GM18517 (cell line): Measurements from ENCODE around the gene LIX1.
"Not testable (repeated sequence)": the region's sequence is repeated elsewhere in the genome, so short reads cannot be mapped to it uniquely, and the experiment has no call there.

Experiments used
- ATAC-seq: cut with Tn5 transposase; IDR thresholded peaks from one replicate; pipeline ENCODE4 v1.9.1; 2021; ENCODE audit warnings: mild to moderate bottlenecking, moderate library complexity; ENCODE audit not compliant: unreplicated experiment

Gene LIX1

DNA sequence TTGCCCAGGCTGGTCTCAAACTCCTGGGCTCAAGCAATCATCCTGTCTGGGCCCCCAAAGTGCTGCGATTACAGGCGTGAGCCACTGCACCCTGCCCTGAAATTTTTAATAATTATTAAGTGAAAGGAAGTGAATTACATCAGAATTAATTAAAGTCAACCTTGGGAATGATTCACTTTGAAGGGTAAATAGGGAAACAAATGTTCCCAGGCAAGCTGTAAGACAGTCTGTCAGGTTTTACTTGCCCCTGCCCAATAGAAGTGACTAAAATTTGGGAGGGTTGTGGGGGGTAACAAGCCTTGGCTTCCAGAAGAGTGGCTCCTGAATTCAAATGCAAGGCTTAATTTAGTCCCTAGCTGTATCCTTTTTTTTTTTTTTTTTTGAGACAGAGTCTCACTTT, 1.3 kb upstream of the LIX1 start:
- ATAC-seq: no peak

DNA sequence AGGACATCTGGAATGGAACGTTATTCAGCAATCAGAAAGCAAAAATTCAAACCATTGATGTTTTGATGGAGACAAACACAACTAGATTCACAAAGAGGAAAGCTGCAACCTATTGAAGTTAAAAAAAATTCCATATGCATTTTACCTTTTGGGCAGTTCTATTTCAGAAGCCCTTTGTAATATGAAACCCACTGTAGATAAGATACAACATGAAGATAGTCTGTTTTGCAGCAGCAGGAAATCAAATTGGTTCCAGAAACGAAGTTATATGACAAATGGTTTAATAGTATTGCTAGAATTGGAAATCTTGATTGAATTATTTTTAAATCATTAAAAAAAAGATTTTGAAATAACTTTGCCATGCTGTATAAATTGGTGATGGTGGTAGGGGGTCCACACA, 872 bp downstream of the LIX1 start:
- ATAC-seq: no peak

DNA sequence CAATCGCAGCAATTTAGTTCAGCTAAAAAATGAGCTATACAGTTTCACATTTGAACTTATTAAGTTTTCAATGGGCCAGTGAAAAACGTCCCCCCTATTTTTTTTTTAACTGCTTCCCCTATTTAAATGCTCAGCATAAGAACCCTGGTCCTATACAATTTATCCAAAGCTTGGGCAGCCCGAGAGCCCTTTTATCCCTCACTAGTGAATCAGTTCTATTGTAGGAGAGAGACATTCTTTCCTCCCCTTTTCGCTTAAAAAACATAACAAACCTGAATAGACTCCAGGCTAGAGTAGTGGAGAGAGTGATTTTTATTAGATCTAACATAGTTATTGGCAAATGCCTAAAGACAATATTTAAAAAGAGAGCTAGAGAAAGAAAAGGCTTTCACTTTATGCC, 1.4 kb downstream of the LIX1 start:
- ATAC-seq: no peak

DNA sequence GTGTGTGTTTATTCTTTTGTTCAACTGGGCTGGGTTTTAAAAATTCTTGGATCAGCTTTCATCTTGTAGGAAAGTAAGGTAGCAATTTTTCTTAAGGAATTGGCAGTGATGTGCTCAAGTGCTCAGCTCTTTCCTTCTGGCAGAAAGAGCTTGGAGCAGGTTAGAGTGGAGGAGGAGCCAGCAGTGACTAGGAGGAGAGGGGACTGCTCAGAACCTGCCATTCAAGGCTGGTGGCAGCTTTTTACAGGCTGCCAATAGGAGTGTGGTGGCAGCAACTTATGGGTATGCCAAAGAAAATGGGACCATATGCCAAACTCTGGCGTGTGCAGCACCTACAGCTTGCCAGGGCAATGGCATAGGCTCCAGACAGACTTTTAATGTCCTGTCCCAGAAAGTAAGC, 2.2 kb downstream of the LIX1 start:
- not testable (repeated sequence) for ATAC-seq

DNA sequence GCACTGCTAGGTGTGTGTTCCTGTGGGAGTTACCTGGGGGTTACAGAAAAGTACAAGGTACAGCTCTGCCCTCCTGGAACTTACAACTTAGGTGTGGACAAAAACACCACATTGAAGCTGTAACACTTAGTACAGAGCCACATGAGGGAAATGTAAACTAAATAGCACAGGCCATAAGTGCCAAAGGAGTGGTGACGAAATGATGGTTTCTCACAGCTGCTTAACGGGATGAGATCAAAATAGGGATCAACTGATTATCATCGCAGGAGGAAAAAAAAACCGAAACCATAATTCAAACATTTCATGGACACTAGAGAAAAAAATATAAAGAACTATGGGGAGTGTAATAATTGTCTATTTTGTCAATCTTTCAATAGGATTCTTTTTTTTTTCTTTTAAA, 5.9 kb downstream of the LIX1 start:
- no peak for ATAC-seq

DNA sequence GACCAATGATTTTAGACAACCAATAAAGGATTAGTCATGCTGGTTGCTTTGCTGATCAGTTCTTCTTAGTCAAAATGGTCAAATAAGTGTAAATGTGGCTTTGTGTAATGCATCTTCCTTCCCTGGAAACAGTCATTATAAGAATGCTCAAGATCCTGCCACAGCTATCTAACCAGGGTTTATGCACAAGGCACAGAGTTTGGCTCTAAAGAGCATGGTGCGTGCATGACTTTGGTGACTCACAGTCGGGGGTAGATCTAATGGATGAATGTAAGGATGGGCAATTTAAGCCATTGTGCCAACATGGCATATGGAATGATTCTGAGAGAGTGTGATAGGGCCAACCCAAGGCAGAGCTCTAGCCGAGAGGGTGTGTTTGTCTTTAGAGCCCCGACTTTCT, 6.5 kb downstream of the LIX1 start:
- no peak for ATAC-seq

DNA sequence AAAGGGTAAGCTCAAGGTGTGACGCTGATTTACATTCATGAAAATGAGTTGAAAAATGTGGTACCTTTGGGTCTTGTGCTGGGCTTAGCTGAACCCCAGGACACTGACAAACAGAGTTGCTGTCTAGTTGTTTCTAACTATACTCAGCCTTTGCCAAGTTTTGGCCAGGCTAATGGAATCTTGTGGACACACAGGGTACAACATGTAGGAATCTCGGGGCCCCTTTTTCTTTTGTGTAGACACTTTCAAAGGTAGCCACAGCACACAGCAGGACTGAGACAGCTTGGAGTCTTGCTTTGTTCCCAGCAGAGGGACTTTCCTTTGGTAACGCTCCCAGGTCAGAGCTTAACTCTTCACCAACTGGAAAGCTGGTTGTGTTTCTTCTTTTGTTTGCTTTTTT, 7.8 kb downstream of the LIX1 start:
- ATAC-seq: no peak

DNA sequence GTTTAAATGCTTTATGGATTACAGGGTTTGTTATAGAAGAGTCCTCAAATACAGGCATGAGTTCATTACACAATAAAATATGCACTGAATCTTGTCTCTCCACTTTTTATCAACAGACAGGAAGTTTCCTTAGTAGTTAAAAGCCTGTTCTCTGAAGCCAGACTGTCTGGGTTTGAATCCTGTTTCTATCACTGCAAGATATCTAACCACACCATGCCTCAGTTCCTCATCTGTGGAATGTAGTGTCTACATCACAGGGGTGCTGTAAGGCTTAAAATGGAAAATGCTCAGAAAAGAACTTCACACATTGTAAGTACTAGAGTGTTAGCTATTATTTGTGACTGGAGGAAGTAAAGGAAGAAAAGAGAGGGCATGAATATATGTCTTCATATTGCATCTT, 9.3 kb downstream of the LIX1 start:
- no peak for ATAC-seq

DNA sequence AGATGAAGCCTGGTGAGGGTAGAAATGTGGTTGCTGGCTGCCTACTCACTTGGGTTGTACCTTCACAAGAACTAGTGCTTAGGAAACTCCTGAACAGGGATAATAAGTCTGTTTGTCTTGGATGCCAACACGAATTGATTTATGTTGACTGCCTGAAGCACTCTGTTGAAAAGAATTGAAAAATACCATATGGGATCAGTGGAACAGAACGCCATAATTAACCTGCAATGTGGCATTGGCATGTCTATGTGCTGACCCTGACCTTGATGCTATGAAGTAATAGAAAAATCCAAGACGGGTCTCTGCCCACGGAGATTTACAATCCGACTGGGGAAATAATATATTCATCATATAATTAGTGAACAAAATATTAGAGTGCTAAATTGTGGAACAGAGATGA, 10.5 kb downstream of the LIX1 start:
- no peak for ATAC-seq

DNA sequence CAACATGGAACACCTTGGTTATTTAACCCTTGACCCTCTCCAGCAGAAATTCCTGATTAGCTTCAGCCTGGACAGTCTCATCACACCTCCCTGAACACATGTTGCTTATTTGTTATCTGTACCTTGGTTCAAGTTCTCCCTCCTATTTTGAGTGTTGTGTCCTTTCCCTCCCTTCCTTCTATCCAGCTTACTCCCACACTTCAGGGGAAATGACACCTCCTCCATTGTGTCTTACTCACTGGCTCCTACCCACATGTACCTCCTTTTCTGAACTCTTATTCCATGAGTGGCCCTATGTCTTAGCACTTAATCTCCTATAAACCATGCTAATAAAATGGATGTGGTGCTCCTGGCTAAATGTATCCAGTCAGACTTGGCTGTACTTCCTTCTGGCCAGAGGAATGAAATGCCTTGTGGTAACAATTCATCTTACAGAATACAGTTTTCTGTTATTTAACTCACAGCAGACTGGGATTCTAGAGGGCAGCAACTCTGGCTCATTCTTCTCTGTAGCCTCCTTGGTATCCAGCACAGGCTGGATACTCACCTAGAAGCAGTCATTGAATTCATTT, 11.2 kb downstream of the LIX1 start:
- no peak for ATAC-seq

DNA sequence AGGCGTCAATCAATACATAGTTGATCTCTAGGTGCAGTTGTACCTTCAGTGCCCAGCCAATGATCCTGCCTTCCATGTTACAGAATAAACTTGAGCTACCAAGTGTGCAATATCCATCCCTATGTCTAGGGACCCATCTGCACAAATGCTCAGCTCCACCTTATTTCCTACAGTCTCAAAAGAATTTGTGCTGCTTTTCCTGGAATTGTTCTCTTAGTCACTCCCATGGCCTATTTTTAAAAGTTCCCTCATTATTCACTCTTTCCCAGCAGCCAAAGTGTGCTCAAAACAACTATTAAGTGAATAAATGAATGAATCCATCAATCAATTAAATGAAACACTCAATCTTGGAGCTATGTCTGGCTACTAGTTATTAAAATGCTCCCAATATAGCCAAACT, 14.7 kb downstream of the LIX1 start:
- ATAC-seq: no peak

DNA sequence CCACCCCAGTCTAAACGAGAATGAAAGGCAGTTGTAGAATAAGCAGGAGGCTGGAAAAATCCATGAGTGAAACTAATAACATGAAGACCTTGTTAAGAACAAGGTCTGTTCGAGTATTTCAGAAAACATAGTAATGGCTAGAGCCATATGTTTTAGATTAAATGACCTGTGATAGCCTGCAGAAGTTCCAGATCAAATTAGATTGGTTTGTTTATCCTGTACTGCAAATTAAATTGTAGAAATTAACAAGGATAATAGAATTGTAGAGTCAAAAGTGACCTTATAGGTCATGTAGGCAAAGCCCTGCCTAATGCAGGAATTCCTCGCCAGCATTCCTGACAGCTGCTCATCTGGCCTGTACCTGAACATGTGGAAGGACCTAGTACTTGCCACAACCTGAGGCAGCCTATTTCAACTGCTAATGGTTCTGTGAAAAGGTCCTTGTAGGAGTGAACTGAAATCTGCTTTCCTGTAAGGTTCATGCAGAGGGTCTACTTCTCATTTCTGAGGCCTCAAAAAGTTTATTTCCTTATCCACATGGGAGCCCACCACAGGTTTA, 17.2 kb downstream of the LIX1 start:
- ATAC-seq: no peak

DNA sequence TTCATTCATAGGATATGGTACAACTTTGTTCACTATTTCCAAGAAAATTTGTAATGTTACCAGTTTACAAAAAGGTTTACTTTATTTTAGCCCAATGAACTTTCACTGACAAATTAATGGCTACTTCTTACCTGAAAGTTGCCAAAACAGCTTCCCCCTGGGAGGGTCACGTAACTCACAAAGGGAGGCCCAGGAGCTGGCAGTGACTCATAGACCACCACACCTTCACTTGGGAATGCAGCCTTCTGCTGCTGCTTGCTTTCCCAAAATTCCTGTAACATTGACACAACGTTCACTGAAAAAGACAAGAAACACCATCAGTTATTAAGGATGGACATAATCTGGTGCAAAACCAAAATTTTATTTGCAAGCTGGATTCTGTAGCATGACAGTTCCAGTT, 18.1 kb downstream of the LIX1 start:
- no peak for ATAC-seq

DNA sequence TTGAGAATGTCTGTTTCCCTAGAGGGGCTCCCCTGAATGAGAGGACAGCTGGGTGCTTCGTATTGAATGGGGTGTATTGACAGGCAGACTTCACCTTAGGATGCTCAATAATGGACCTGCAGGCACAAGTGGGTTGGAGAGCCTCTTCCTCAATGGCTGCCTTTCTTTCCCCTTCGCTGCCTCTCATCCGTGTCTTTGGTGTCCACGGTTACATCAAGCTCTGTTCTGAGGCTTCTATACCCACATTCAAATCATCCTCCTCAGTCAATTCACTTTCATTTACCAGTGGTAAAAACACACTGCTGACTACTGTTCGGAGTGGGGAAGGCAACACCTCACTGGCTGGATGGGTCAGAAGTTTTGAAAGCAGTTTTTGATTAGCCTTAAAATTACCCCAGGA, 20.6 kb downstream of the LIX1 start:
- ATAC-seq: no peak

DNA sequence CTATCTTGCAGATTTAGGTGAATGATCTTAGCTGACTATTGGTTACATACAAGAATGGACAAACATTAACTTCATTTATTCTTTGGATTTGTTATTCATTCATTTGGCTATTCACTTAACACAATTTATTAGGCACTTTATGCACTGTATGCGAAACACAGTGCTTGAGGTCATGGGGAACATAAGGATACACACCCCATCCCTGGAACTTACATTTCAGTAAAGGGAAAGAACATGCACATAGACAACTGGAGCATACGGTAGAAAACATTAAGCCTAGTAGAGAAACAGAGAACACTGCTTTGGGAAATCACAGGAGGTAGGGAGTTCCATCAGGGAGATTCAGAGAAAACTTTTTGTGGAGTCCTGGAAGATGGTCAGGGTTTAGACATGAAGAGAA, 22.2 kb downstream of the LIX1 start:
- ATAC-seq: no peak

DNA sequence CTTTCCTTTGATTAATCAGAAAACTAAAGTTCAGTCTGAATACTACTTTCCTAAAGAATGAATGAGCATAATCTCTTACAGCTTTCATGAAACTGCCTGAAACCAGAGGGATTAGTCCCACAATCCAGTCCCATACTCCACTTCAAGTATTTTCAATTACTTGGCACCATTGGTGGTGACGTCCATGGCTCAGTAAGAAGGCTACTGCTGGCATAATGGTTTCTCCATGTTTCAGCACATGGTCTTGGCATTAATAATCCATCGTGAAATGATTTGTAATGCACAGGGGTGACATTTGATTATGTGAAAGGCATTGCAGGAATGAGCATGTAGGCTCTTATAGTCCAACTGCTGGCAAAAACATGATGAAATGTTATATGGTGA, 23.4 kb downstream of the LIX1 start:
- ATAC-seq: no peak

DNA sequence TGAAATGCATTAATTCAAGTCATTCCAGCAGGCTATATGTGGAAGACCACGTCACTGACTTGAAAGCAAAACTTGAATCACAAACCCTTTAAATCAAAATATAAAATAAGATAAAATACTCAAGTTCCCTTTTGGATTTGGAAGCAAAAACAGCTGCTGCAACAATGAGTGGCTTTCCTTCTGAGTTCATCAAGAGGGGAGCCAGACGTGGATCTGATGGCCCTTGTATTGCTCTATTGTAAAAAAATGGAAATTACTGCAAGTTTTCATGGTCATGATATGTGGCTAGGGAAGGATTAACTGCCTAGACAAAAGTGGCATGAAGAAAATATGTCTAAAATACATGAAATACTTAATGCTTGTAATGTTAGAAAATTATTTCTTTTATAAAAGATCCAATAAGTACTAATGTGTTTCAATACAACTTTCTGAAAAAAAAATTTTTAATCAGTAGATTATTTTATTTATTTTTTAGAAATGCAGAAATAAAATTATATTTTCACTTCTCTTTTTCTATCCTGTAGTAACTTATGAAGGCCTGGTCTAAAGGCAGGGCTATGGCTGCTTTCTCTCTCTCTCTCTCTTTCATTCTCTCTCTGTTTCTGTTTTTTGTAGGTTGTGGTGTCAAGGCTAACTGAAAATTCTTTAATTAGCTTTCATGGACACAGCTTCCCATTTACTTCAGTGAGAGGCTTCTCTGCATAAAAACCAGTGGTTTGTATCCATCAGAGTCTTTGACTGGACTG, 24.0 kb downstream of the LIX1 start:
- no peak for ATAC-seq

DNA sequence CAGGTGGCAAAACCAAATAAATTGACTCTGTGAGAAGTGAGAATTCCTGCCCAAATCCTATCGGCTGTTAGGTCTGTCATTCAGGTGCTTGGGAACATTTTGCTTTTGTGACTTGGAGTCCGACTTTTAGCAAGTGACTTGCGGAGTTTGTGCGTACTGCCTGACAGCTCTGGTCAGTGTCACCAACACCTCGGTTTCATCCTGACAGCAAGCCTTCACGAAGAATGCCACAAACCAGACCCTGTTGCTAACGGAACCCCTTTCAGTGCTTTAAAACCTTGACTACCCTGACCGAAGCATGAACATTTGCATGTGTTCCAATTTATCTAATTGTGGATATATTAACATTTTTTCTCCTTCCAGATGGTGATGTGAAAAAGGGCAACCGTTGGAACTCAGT, 26.5 kb downstream of the LIX1 start:
- no peak for ATAC-seq

DNA sequence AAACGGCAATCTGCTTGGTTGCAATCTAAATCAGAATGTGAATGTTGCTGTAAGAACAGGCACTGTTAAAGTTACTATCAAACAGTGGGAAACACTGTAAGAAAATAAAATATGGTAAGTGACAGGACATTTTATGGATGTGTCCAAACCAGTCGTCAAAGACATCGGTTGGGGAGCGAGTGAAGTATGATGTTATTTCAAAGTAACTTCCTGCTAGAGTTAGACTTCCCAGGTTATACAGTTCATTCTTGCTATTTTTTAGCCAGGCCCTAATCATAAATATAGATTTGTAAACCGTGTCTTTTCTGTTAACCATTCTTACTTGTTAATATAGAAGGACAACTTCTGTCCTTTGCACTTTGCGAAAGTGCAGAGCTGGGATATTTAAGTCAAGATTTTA, 30.2 kb downstream of the LIX1 start:
- no peak for ATAC-seq

DNA sequence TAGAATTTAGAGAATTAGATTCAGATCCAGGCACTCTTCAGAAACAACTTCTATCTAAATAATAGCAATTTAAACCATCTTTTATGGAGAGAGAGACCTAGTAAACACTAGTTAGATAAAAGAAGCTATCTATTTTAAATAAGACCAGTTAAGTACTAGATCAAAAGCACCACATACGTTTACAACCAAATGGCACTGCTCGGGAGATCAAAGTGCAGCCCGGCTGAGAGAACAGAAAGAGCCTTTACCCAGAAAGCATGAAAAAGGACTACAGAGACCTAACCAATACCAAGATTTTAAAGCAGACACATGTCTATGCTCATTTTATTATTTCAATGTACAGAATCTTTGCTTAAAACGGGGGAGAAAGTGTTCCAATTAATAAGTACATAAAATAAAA, 30.8 kb downstream of the LIX1 start:
- ATAC-seq: no peak

DNA sequence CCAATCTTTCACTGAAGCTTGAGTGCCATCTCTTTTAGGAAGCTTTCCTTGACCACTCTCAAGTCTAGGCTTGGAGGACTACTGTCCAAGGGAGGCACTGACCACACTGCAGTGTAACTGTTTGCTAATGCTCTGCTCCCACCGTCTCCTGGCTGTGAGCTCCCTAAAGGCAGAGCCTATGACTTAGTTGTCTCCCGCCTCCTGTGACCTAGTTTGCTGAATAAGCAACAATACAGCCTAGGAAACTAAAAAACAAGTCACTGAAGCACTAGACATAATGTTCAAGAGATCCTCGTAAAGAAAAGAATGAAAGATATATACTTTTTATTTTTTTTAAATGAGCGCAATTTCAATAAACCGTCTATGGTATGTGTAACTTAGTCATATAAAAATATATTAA, 31.4 kb downstream of the LIX1 start:
- no peak for ATAC-seq

DNA sequence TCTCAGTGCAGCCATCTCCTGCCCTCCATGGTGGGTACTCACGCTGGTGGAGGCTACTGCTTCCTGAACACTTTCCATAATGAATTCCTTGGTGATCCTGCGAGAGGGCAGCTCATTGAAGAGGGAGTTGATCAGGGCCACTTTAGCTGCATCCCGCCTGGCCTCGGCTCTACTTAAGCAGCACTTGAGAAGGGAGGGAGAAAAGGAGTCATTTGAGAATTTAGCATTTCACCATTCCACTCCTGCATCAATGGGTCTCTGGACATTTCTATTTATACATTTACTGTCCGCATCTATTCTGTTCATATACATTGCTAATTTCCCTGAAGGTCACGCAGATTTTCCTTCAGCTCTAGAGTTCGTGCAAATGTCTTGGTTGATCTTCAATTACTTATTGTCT, 35.1 kb downstream of the LIX1 start:
- no peak for ATAC-seq

DNA sequence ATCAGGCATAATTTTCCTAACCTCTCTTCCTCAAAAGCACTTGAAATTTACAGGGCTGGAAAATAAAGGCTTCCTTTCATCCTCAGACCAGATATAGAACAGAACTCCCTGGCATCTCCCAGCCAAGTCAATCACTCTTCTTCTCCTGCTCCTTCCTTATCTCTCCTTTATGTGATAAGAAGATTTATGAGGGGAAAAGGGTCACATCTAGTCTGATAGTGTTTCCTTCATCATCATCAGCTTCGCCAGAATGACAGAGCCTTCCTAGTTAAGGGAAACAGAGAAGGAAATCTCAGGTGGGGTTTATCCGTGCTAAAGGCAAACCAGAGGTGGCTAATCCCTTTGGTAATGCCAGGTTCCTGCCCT, 36.2 kb downstream of the LIX1 start:
- ATAC-seq: no peak
